ENCODE data around the gene CXCR1. TPM values are rescaled to one million over a fixed set of nuclear protein-coding genes. Genes with fewer than 3 reads are reported as not detected.
"Not testable (repeated sequence)": the region's sequence is repeated elsewhere in the genome, so short reads cannot be mapped to it uniquely, and the experiment has no call there.

CXCR1 gene
- not detected for total RNA-seq

DNA sequence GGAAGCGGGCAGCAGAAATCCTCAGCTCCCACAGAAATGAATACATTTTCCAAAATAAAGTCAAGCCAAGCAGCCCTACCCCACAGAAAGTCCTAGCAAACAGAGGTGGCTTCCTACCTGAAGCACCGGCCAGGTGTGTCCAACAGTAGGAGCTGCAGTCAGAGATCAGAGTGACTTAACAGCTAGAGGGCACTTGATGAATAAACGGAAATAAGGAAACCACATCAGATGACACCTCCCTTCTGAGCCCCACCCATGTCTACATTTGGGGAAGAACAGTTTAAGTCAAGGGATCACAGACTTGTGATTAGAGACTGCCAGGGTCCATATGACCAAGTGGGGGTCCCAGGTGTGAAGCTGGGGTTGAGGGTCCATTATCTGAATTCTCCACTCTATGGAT, at the start of gene CXCR1:
Gene CXCR1 (minus strand): TSS at position 172 of the 400 bp plus-strand sequence. CDS start 1,751 bp downstream, outside the sequence.
- DNase-seq (ENCODE audit: low spot score in 2 of 2) = no peak
- peak; percentile 70 to 80 for ATAC-seq
- peak within 1 kb of the TSS in 1 of 2 donors; percentile 9 for H3K27ac Mint-ChIP-seq
- H3K36me3 Mint-ChIP-seq = no peaks in the 10 kb centered on the region
- H3K9me3 Mint-ChIP-seq = no peaks in the 10 kb centered on the region

DNA sequence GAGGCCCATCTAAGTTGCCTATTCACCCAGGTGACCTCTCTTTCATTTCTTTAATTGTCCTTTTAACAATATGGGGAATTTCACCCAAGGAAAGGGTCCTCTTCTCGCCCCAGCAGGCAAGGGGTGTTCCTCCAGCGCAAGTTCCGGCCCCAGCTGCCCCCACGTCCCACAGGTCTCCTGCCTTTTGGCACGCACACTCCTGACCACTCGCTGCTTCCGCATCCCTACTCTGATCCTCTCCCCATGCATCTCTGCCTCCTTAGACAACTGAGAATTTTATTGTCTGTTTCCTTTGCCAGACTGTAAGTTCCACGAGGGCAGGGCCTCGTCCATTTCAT, 49.5 kb upstream of the CXCR1 start:
- no peak for ATAC-seq

GRCh38 chr2:218214116-218214515, 47.4 kb upstream of the CXCR1 start:
- no peak for ATAC-seq
- peak overlapping the region in 1 of 2 donors; percentile 17 for H3K27ac Mint-ChIP-seq
- peaks cover 6 to 9% of the 10 kb centered on the region in 2 donors for H3K9me3 Mint-ChIP-seq
- peaks cover 17 to 43% of the 10 kb centered on the region in 2 donors for H3K36me3 Mint-ChIP-seq
- no peak for DNase-seq (ENCODE audit: low spot score in 2 of 2)

More for the DNA sequence above, 49.5 kb upstream of the CXCR1 start:
- peaks cover 34 to 55% of the 10 kb centered on the region in 2 donors for H3K36me3 Mint-ChIP-seq
- H3K27ac Mint-ChIP-seq = peak overlapping the region; percentile 94 to 97
- DNase-seq (ENCODE audit: low spot score in 2 of 2) = no peak
- H3K9me3 Mint-ChIP-seq = no peaks in the 10 kb centered on the region

- DNase-seq (ENCODE audit: low spot score in 2 of 2) (no peak), ATAC-seq (no peak)
- Mint-ChIP-seq H3K36me3 (peaks cover 0 to 9% of the 10 kb centered on the region in 2 donors), H3K9me3 (peaks cover 6 to 9% of the 10 kb centered on the region in 2 donors), H3K27ac (no peak overlapping the region)
Observed at GRCh38 chr2:218209078-218209477, 42.3 kb upstream of the CXCR1 start.

DNA sequence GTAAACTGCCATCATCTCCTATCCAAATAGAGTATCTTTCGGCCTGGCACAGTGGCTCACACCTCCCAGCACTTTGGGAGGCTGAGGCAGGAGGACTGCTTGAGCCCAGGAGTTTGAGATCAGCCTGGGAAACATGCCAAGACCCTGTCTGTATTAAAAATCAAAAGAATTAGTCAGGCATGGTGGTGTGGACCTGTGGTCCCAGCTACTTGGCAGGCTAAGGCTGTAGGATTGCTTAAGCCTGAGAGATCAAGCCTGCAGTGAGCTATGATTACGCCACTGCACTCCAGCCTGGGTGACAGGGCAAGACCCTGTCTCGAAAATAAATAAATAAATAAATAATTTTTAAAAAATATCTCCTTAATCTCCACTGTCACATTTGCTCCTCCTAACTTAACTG, 35.5 kb upstream of the CXCR1 start:
- no peaks in the 10 kb centered on the region for H3K36me3 Mint-ChIP-seq
- no peak for DNase-seq (ENCODE audit: low spot score in 2 of 2)

DNA sequence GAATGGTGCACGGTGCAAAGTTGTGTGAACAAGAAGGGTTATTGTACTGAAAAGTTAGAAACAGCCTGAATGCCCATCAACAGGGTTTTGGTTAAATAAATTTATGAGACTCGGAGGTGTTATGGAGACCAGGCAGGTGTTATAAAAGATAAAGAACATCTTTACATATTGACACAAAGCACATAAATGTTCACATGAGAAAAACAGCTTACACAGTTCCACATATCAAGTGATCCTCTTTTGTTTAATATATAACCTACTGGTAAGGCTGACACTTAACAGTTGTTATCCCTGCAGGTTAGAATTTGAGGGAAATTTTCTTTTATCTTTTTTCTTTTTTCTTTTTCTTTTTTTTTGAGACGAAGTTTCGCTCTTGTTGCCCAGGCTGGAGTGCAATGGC, 30.2 kb upstream of the CXCR1 start:
- ATAC-seq (no peak), DNase-seq (ENCODE audit: low spot score in 2 of 2) (no peak)
- H3K36me3 Mint-ChIP-seq = no peaks in the 10 kb centered on the region
- H3K27ac Mint-ChIP-seq = no peak overlapping the region
- H3K9me3 Mint-ChIP-seq = no peaks in the 10 kb centered on the region

More for the DNA sequence above, 35.5 kb upstream of the CXCR1 start:
- no peak for ATAC-seq
- Mint-ChIP-seq H3K27ac (no peak overlapping the region), H3K9me3 (no peaks in the 10 kb centered on the region)

- no peaks in the 10 kb centered on the region for H3K36me3 Mint-ChIP-seq
- no peak for DNase-seq (ENCODE audit: low spot score in 2 of 2)
- no peak for ATAC-seq
- H3K9me3 Mint-ChIP-seq = no peaks in the 10 kb centered on the region
- H3K27ac Mint-ChIP-seq = no peak overlapping the region
Observed at GRCh38 chr2:218194880-218195279, 28.1 kb upstream of the CXCR1 start.

GRCh38 chr2:218193701-218194100, 26.9 kb upstream of the CXCR1 start:
- no peaks in the 10 kb centered on the region for H3K9me3 Mint-ChIP-seq
- DNase-seq (ENCODE audit: low spot score in 2 of 2) (no peak), ATAC-seq (no peak)
- H3K36me3 Mint-ChIP-seq = no peaks in the 10 kb centered on the region
- H3K27ac Mint-ChIP-seq = no peak overlapping the region

DNA sequence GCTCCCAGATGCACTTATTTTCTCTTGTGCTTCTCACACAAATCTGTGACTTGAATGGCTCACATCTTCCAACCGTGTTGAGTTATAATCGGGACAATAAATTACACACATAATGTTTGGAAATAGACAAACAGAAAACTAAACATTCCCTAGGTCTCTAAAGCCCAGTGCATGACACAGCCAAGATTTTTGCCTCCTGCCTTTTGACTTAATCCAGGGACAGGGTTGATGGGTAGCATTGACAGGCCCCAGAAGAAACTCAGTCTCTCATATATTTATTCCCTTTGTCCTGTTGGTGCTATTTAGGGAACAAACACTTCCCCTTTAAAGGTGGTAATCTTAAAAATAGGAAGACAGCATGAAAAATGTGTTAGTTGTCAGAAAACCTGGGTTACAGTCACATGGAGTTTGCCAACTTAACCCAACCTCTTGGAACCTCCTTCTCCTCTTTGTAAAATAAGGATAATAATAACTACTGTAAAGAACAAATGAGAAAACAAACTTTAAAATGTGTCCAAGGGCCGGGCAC, 26.2 kb upstream of the CXCR1 start:
- no peak for DNase-seq (ENCODE audit: low spot score in 2 of 2)
- H3K27ac Mint-ChIP-seq = no peak overlapping the region
- H3K36me3 Mint-ChIP-seq = no peaks in the 10 kb centered on the region
- ATAC-seq = no peak
- no peaks in the 10 kb centered on the region for H3K9me3 Mint-ChIP-seq

DNA sequence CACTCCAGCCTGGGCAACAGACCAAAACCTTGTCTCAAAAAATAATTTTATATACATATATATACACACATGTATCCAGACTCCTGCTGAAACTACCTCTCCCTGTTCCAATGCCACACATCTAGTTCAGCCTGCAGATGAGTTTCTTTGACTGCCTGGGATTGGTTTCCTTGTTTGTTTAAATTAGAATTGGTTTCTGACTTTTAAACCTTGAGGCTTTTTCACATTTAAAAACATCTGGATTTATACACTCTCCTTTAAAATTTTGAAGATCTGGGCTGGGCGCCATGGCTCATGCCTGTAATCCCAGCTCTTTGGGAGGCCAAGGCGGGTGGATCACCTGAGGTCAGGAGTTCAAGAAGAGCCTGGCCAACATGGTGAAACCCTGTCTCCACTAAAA, 21.8 kb upstream of the CXCR1 start:
- DNase-seq (ENCODE audit: low spot score in 2 of 2) (no peak), ATAC-seq (no peak)
- Mint-ChIP-seq H3K9me3 (no peaks in the 10 kb centered on the region), H3K27ac (no peak overlapping the region), H3K36me3 (no peaks in the 10 kb centered on the region)

GRCh38 chr2:218187296-218188015, 20.7 kb upstream of the CXCR1 start:
- no peak for ATAC-seq
- no peaks in the 10 kb centered on the region for H3K36me3 Mint-ChIP-seq
- no peaks in the 10 kb centered on the region for H3K9me3 Mint-ChIP-seq
- DNase-seq (ENCODE audit: low spot score in 2 of 2) = no peak
- no peak overlapping the region for H3K27ac Mint-ChIP-seq

DNA sequence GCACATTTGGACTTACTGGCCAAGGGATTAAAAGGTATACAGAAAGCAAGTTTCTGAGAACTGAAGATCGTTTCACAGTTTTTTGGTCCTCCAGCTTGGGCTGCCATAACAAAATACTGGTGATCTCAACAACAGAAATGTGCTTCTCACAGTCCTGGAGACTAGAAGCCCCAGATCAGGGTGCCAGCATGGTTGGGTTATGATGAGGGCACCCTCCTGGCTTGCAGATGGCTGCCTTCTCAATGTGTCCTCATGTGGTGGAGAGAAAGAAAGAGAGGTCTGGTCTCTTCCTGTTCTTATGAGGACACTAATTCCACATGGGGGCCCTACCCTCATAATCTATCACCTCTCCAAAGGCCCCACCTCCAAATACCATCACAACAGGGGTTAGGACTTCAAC, 20.1 kb upstream of the CXCR1 start:
- DNase-seq (ENCODE audit: low spot score in 2 of 2) (no peak), ATAC-seq (peak in 1 of 2 donors; percentile 11)
- Mint-ChIP-seq H3K27ac (peak overlapping the region in 1 of 2 donors; percentile 55), H3K36me3 (no peaks in the 10 kb centered on the region), H3K9me3 (no peaks in the 10 kb centered on the region)

GRCh38 chr2:218186355-218186766, 19.6 kb upstream of the CXCR1 start:
- peak overlapping the region in 1 of 2 donors; percentile 55 for H3K27ac Mint-ChIP-seq
- H3K36me3 Mint-ChIP-seq = no peaks in the 10 kb centered on the region
- peak; percentile 65 to 72 for DNase-seq (ENCODE audit: low spot score in 2 of 2)
- ATAC-seq = peak; percentile 95 to 97
- H3K9me3 Mint-ChIP-seq = no peaks in the 10 kb centered on the region

- H3K27ac Mint-ChIP-seq = no peak overlapping the region
- no peak for ATAC-seq
- no peaks in the 10 kb centered on the region for H3K9me3 Mint-ChIP-seq
- no peak for DNase-seq (ENCODE audit: low spot score in 2 of 2)
- H3K36me3 Mint-ChIP-seq = no peaks in the 10 kb centered on the region
Observed at GRCh38 chr2:218184331-218184730, 17.6 kb upstream of the CXCR1 start.

- H3K36me3 Mint-ChIP-seq = no peaks in the 10 kb centered on the region
- ATAC-seq = no peak
- H3K27ac Mint-ChIP-seq = no peak overlapping the region
- H3K9me3 Mint-ChIP-seq = no peaks in the 10 kb centered on the region
- no peak for DNase-seq (ENCODE audit: low spot score in 2 of 2)
Observed at GRCh38 chr2:218180467-218181114, 13.8 kb upstream of the CXCR1 start.

GRCh38 chr2:218179782-218180181, 13.0 kb upstream of the CXCR1 start:
- ATAC-seq (no peak), DNase-seq (ENCODE audit: low spot score in 2 of 2) (no peak)
- Mint-ChIP-seq H3K9me3 (no peaks in the 10 kb centered on the region), H3K27ac (no peak overlapping the region), H3K36me3 (no peaks in the 10 kb centered on the region)

DNA sequence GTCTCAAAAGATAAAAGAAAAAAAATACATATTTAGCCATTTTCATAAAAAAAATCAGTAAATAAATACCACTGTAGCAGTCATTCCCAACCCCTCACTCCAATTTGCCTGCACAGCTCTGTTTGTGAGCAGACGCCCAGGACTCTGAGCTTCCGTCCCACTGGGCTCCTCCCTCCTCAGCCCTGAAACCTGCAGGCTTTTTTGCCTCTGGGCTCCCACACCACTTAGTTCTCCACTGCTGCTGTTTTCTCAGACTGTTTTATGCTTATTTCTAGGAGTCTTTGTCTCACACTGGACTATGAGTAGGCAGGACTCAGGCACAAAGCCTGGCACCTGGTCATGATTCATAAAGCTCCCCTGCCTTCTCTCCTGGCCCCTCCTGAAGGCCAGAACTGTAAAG, 6.1 kb upstream of the CXCR1 start:
- ATAC-seq = no peak
- H3K27ac Mint-ChIP-seq = no peak overlapping the region
- no peak for DNase-seq (ENCODE audit: low spot score in 2 of 2)
- no peaks in the 10 kb centered on the region for H3K9me3 Mint-ChIP-seq
- no peaks in the 10 kb centered on the region for H3K36me3 Mint-ChIP-seq

- H3K27ac Mint-ChIP-seq; DNase-seq (ENCODE audit: low spot score in 2 of 2); ATAC-seq; H3K9me3 Mint-ChIP-seq; H3K36me3 Mint-ChIP-seq: not testable (repeated sequence)
Observed at GRCh38 chr2:218171744-218172143, 5.0 kb upstream of the CXCR1 start.

Data from activated naive CD4-positive, alpha-beta T cell treated with anti-CD3 and anti-CD28 coated beads, Interleukin-2, amount 50 U/mL, for 72 hours (primary cell).